Islet of Langerhans (tissue), 1 donor: Measurements from ENCODE around the gene MAP1LC3A.
A peak's percentile ranks its signal among the peaks of the same experiment; 100 is the strongest.
"Not testable (repeated sequence)": the region's sequence is repeated elsewhere in the genome, so short reads cannot be mapped to it uniquely, and the experiment has no call there.

Experiments used
- FAIRE-seq: peaks from one replicate; lab custom pipeline; 2011; peaks lifted over from hg19 to GRCh38; lab: Jason Lieb, UNC

Gene MAP1LC3A

DNA sequence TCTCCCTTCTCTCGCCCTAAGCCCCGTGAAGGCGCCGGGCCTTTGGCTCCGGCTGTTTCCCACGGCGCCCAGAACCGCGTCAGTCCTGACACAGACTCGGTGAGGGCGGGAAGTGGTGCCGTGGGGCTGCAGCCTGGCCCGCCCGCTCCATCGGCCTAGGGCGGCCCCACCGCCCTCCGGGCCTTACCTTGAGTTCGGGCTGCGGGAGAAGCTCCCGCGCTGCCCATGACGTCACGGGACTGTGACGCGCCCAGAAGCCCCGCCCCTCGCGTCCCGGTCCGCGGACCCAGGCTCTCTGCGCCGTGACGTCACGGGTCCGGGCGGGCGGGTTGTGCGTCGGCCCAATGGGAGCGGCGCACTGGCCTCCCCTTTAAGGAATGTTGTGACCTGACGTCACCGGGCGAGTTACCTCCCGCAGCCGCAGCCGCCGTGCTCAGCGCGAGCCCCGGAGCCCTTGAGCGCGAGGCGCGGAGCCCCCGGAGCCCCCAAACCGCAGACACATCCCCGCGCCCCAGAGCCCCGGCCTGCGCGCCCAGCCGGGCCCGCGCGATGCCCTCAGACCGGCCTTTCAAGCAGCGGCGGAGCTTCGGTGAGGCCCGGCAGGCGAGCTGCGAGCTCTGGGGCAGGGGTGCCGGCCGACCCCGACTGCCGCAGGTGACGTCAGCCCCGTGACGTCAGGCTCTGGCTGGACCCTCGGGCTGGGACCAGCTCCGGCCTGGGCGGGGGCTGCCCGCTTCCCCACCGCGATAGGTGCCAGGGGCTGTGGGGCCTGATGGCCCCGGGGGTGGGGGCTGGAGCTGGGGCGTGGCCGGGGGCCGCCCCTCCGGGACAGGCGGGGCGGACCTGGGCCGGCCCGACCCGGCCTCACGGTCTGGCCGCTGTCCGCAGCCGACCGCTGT lies at the start of gene MAP1LC3A:
Gene MAP1LC3A, plus strand, starts transcription at position 399 of the 899 bp plus-strand sequence. Its CDS starts 151 bp downstream, at position 550.
- FAIRE-seq = no peak

DNA sequence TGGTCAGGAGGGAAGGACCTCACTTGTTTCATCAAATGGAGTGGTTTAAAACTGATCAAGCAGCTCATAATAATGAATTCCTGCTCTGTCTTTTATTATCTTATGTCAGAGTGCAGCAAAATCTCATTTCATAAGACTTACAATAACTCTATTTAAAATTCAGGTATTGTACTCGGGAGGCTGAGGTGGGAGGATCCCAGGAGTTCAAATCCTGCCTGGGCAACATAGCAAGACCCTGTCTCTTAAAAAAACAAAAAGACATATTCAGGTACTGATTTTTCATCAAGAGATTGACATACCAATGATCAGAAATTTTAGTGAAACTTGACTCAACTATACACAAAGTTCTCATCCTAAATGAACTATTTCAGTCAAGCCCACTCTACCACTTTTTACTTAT lies 47.9 kb upstream of the MAP1LC3A start:
- no peak for FAIRE-seq

DNA sequence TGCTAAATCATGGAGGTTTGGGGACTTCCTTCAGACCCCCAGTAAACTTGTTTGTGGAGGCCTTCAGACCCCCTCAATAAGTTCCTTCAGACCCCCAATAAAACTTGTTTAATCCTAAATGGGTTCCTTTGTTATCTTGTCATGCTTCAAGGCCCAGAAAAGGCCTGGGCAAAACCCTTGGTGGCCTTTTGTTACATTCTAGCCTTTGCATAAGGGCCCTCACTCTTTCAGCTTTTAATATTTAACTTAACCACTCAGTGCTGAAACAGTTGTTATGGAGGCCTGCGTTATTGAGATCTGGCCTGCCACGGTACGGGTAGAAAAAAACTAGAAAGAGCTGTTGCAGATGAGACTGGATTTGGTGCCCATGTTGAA lies 46.6 kb upstream of the MAP1LC3A start:
- no peak for FAIRE-seq

DNA sequence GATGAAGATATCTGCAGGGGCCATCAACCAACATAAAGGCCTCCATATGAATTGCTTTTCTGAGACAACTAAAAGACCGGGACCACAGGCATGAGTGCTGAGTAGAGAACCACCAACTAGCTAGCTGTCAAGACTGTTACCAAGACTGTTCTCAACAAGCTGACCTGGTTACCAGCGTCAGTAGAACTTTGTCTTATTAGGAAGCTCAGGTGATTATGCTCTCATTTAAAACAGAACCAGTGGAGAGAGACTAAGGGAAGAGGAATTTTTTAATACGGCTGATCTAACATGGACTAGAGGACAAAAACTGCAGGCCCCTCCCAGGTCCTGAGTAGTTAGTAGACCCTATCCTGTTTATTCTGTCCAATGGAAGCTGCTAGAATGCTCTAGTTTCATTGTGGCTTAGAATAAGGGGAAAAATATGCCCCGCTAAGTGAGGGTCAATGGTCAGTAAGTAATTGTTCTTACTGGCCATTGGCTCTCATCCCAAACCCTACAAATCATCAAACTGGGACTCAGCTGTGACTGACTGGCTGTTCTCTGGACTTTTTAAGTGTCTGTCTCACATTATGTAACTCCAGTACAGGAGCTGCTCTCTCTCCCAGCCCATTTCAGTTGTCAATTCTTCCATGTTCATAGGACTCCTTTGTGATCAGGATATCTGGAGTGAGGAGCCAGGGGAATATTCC lies 46.1 kb upstream of the MAP1LC3A start:
- no peak for FAIRE-seq

DNA sequence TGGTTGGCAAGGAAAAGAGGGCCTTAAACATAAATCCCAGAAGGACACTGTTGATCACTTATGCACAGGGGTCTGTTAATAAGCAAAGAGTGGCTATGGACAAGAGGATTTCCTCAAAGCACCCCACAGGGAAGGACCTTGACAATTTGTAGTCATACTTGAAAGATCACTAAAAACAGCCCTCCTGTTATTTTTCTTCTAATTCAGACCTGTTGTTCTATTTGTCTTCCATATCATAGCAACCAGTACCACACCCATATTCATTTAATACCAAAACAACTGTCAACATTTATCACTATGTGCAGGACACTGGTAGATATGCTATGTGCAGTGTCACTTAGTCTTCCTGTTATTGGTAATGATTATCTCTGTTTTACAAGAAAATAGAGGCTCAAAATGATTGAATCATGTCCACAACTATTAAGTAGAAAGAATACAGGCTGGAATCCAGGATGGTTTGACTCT lies 45.5 kb upstream of the MAP1LC3A start:
- FAIRE-seq = no peak

DNA sequence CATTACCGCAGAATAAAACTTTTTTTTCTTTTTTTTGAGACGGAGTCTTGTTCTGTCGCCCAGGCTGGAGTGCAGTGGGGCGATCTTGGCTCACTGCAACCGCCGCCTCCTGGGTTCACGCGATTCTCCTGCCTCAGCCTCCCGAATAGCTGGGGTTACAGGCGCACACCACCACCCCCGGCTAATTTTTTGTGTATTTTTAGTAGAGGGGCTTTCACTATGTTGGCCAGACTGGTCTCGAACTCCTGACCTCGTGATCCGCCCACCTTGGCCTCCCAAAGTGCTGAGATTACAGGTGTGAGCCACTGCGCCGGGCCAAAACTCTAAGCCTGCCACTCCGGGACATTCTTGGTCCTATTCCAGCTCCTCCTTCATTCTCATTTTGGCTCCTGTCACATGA lies 44.5 kb upstream of the MAP1LC3A start:
- FAIRE-seq = not testable (repeated sequence)

DNA sequence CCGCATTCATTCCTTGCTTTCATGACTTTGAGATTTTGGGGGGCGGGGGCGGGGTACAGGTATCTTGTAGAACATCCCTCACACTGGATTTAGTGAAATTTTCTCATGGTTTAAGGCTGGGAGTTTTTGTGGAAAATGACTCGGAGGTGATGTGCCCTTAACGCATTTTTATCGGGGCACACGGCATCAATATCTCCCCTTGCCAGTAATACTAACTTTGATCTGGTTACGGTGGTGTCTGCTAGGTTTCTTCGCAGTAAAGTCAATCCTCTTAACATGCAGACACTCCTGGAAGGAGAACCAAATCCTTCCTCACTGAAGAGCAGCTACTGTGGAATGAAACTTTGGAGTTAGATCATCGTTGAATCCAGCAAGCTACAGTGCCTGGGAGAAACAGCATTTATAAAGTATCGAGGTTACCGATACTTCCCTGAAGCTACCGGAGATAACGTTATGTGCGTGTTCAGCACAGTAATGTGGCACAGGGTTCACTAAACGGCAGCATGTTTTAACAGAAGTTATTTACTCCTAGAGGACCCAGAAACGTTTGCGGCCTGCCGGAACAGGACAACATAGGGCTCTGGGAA lies 43.5 kb upstream of the MAP1LC3A start:
- FAIRE-seq = no peak

DNA sequence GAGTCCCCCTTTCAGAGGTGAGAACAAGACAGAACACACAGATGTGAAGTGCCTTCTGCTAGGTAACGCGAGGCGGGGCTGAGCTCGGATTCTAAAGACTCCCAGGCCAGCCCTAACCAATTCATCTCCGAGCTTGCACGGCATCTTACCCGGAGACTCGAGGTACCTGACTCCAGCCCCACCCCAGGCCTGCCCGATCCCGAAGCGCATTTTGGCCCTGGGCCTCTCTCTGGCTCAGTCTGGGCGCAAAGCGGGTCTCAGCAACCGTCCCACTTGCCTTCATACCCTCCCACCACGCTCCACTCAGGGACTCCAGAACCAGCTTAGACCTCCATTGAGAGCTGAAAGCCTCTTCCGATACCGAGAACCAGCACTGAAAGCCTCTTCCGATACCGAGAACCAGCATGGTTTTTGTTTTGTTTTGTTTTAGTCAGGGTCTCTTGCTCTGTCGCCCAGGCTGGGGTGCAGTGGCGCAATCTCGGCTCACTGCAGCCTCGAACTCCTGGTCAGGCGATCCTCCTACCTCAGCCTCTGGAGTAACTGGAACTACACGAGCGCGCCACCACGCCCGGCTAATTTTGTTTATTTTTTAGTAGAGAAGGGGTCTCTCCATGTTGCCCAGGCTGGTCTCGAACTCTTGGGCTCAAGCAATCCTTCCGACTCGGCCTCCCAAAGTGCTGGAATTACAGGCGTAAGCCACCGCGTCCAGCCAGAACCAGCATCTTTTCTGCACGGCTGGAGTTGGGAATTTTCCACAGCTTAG lies 42.9 kb upstream of the MAP1LC3A start:
- no peak for FAIRE-seq

DNA sequence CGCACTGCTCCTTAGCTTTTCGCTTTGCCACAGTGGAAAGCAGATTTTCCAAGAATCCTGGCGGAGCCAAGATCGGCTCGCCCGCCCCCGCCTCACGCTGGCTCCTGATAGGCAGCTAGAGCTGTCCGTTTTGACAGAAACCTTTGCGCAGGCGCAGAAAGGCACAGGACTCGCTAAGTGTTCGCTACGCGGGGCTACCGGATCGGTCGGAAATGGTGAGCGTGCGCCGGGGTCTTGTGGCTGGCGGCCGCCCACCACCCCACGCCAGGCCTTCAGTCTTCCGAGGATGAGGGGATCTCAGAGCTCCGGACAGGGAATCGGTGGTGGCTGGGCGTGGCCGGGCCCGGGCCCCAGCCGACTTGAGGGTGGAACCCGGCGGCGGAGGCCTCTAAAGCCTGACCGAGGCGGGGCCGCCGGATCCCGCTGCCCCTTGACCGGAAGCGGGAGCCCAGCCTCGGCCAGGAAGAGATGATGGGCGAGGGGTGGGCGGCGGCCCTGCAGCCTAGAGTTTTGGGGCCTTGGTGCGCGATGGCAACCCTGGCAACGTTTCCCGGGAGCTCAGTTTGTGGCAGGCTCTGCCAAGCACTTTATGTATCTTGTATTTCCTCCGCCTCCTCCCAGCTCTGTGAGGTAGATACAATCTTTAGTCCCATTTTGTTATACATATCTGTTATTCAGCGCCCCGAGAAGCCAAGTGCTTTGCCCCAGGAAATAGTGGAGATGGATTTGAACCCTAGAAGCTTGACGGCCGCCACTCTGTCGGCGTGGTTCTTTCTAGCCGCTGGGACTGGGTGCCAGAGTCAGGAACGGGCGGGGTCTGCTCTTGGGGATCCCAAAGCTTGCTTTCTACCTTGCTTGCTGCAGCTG lies 42.0 kb upstream of the MAP1LC3A start, which contains the start of gene DYNLRB1:
Gene DYNLRB1, plus strand, starts transcription at position 176 of the 867 bp plus-strand sequence. Its CDS starts 37 bp downstream, at position 213.
- no peak for FAIRE-seq

DNA sequence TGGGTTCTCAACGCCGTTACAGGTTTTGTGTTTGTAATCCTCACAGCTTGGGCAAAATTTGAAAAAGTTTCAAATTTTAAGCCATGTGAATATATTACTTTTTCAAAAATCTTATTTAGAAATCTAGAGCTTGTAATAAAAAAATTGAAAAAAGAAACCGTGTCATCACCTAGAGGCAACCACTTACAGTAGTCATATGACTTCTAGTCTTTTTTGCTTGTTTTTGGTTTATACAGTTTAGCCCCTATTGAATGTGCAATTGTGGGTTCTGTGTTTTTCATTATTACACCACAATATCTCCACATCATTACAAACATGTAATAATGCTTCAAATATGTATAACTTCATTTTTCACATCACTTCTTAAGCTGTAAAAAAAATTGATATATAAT lies 41.4 kb upstream of the MAP1LC3A start:
- FAIRE-seq = no peak

DNA sequence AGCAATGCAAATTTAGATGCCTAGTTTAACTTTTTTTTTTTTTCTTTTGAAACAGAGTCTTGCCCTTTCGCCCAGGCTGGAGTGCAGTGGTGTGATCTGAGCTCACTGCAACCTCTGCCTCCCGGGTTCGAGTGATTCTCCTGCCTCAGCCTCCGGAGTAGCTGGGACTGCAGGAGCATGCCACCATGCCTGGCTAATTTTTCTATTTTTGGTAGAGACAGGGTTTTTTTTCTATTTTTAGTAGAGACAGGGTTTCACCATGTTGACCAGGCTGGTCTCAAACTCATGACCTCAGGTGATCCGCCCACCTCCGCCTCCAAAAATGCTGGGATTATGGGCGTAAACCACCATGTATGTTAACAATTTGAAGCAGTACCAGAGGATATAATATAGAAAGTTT lies 39.7 kb upstream of the MAP1LC3A start:
- FAIRE-seq = not testable (repeated sequence)

DNA sequence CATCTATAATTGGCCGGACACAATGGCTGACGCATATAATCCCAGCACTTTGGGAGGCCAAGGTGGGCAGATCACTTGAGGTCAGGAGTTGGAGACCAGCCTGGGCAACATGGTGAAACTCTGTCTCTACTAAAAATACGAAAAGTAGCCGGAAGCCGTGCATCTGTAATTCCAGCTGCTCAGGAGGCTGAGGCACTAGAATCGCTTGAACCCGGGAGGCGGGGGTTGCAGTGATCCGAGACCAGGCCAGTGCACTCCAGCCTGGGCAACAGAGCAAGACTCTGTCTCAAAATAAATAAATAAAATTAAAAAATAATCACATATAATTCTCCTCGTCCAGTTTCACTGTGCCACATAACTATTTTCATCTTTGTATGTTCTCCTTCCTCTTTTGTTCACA lies 38.7 kb upstream of the MAP1LC3A start:
- not testable (repeated sequence) for FAIRE-seq

DNA sequence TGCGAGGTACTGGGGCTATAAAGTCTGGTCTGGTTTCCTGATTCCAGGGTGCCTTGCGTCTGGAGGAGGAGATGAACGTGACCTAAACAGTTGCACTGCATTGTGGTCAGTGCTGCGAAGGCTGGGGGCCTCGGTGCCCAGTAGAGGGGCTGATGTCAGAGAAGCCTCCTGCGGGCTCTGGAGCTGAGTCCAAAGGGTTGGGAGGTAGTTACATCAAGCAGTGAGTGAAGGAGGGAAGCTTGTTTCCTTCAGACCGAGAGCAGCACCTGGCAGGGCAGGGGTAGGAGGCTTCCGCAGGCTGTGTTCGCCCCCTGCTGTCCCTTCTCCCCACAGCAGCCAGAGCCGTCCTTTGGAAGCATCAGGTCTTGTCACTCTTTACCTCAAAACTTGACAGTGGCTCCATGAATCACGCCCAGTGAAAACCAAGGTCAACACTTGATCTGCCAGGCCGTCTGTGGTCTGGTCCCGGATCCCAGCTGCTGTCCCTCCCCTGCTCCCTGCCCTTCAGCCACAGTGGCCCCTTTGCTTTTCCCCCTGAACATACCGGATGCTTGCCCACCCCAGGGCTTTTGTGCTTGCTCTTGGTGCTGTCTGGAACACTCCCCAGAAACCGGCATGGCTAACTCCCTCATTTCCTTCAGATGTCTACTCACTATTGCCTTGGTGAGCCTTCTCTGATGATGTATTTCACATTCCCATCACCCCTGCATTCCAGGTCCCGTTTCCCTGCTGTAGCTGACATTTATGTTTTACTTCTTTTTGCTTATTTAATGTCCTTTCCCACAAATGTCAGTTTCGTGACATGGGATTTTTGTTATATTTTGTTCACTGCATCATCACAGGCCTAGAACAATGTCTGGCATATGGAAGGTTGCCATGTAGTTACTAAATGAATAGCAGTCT lies 35.3 kb upstream of the MAP1LC3A start:
- no peak for FAIRE-seq

DNA sequence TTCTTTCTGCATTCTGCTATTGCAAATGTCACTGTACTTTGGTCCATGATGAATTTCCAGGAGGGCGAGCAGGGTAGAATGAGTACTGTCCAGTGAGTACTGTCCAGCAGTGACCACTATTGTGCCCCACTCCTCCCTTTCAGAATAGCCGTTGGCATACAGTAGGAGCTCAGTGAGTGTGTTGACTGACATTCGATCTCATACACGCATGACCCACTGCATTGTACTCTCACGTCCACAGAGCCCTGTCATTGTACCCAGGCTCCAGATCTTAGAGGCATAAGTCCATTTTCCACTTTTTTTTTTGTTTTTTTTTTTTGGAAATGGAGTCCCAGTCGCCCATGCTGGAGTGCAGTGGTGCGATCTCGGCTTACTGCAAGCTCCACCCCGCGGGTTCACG lies 34.1 kb upstream of the MAP1LC3A start:
- no peak for FAIRE-seq

DNA sequence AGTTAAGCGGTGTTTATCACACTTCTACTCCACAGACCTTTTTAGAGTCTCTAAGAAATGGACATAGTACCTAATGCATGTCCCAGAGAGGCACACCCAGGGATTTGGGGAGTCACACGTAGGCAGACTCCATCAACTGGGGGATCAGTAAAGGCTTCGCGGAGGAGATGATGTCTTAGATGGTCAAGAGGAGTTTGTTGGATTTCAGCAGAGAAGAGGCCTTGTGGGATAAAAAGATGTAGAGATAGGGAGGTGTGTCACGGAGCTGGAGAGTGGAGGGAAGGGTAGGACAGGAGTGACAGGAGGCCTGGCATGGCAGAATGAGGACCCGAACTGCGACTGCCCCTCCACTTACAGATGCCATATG lies 33.2 kb upstream of the MAP1LC3A start:
- no peak for FAIRE-seq

DNA sequence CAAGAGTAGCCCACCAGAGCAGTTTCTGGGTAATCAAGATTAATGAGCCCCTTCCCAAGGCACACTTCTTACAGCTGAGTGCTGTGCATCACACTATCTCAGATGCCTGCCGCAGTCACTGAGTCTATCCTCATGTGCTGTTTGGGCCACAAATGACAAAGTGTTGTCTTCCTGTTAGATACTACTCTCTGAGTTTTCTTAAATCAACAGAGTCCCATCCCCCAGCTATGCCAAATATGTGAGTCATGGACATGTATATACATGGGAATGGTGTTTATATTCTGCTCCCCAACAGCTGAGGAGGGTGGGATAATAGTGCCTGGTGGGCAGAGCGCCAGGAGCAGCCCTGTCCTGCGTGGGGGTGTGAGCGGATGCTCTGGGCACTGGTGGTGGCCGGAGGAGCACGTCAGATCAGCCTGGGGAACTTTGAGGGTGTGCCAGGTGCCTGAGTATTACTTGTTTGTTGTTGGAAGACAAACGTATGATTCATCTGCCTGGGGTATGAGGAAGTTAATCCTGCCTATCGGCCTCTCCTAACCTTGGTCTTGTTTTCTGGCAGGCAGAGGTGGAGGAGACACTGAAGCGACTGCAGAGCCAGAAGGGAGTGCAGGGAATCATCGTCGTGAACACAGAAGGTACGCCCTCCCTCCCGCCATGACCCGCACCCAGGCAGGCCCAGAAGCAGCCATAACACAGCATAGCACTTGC lies 32.7 kb upstream of the MAP1LC3A start:
- peak; percentile 91 for FAIRE-seq

DNA sequence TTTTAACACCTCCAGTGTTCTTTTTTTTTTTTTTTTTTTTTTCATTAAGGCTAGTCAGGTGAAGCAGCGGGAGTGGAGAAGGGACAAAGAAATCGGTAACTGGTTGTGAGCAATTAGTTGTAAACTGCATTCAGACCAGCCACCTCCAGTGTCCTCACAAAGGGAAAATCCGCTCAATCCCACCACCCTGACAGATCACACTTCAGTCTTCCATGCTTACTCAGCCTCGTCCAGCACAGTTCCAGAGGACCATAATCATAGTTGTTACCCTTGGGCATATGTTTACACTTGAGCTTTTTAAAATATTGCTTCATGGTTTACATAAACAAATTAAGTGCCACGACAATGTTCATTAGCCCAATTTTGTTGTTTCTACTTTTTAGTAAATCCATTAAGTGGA lies 32.1 kb upstream of the MAP1LC3A start:
- no peak for FAIRE-seq

DNA sequence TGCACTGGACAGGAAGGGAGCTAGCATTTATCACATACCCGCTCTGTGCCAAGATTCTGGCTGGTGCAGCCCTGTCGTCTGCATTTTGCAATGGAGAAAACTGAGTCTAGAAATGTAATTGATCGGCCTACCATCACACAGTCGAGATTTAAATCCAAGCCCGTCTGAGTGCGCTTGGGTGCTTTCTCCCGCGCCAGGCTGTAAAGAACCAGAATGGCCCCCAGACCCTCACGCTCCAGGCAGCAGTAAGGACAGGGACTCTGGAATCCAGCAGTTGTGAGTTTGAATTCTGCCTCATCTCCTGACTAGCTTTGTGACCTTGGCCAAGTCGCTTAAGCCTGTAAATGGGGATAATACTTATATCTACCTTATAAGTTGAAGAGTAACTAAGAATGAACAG lies 31.5 kb upstream of the MAP1LC3A start:
- FAIRE-seq = no peak

DNA sequence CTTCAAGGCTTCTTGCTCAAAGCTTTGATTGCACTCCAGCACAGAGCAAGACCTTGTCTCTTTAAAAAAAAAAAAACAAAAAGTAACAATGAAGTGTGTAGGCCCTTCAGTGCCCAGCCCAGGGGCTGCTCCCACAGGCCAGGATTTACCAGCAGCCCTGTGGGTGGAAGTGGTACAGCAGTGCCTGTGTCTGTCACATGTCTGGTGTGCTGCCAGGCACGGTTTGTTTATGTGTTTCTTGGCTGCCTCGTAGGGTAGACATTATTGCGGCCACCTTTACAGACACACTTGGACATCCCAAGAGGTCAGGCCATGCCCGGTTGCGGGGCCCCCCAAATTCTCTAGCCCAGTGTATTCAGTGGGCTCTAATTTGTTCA lies 29.6 kb upstream of the MAP1LC3A start:
- FAIRE-seq = no peak

DNA sequence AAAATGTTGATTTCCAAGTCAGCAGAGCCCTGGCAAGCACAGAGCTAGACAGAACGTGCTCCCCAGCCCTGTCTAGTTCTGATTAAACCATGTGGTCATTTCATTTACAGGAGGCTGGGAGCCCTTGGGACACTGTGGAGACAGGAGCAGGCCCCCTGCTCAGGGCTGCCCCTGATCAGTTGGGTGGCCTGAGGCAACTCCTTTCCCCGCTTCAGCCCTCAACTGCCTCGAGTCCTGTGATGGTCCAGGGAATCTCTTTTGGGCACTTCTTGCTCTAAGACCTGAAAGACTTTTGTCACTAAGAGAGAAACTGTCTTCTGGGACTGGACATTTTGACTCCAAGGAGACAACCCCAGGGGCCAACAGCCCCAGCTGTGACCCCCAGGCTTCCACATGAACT lies 28.8 kb upstream of the MAP1LC3A start:
- no peak for FAIRE-seq
